Adrenal gland (tissue), 12 donors: ENCODE results near the gene ERCC2. TPM values are rescaled to one million over a fixed set of nuclear protein-coding genes. Genes with fewer than 3 reads are reported as not detected.

ENCODE experiments used
- DNase-seq, 7 donors: peaks; one replicate each; pipeline ENCODE4 v3.0.0-alpha.2; 2019 to 2020
- H3K27ac ChIP-seq, 5 donors: fragments of 200-600 bp; sonication (generic) in 4 of 5; 1 replicate in 3 of 5; 2 replicates in 2 of 5; pipeline versions ENCODE4 v1.5.1 to v1.8.0; 2016 to 2020; ENCODE audit warnings: mild to moderate bottlenecking in 1 of 5
- H3K27me3 ChIP-seq: fragments of 200-600 bp; 2 replicates; pipeline ENCODE4 v1.8.0; 2021
- H3K36me3 ChIP-seq, 2 donors: fragments of 200-600 bp; replicated peaks in 1 of 2; 1 replicate in 1 of 2; 2 replicates in 1 of 2; pipeline versions ENCODE4 v1.5.1 to v1.8.0; 2018 to 2022
- H3K4me1 ChIP-seq, 2 donors: fragments of 200-600 bp; replicated peaks in 1 of 2; 1 replicate in 1 of 2; 2 replicates in 1 of 2; pipeline versions ENCODE4 v1.5.1 to v1.8.0; 2018 to 2021
- H3K4me3 ChIP-seq, 4 donors: fragments of 200-600 bp; sonication (generic) in 3 of 4; one replicate each; pipeline ENCODE4 v1.5.1; 2016 to 2018
- H3K9me3 ChIP-seq, 3 donors: fragments of 200-600 bp; sonication (generic) in 1 of 3; replicated peaks in 1 of 3; 1 replicate in 2 of 3; 2 replicates in 1 of 3; pipeline versions ENCODE4 v1.5.1 to v1.8.0; 2016 to 2021
- CTCF ChIP-seq, 6 experiments: fragments of 450-650 bp in 4 of 6; fragments of 200-600 bp in 2 of 6; sonication (generic) in 1 of 6; IDR thresholded peaks; 1 replicate in 5 of 6; 2 replicates in 1 of 6; pipeline versions ENCODE4 v1.5.1 to v1.8.0; 2016 to 2021; ENCODE audit warnings: antibody characterized with exemption in 6 of 6, mild to moderate bottlenecking in 2 of 6, moderate library complexity in 1 of 6
- POLR2A ChIP-seq, 2 donors: fragments of 450-650 bp; IDR thresholded peaks; one replicate each; pipeline ENCODE4 v1.6.1; 2017; ENCODE audit warnings: antibody characterized with exemption in 2 of 2, mild to moderate bottlenecking in 2 of 2, moderate library complexity in 1 of 2
- WGBS, 4 donors: extraction: QIAGEN DNeasy Blood & Tissue Kit in 2 of 4; methylation state at CpG; one replicate each; pipeline versions ENCODE4 v1.1.5 to v1.1.7; 2013 to 2017; 5-methylcytosine and 5-hydroxymethylcytosine counted together
- intact Hi-C, 2 donors: fragments of 100-400 bp; cut with DNase I; formaldehyde crosslinking; loops; one replicate each; pipeline versions ENCODE4 v1.14.1 to v1.15.0; 2022 to 2023
- polyA plus RNA-seq, 3 donors: library from polyadenylated mRNA; stranded (reverse); fragments of 200-250 nt in 2 of 3; fragments of 350-450 nt in 1 of 3; fragmentation: Illumina TruSeq in 1 of 3; extraction: RNeasy Lipid Tissue Mini Kit (QIAGEN cat#74804) in 1 of 3; gene quantifications; one replicate each; pipeline ENCODE4 v1.2.3, GENCODE V29; 2013 to 2014
- total RNA-seq, 9 donors: library from RNA; depleted of rRNA in 4 of 9; stranded (reverse); fragments of >200 nt in 4 of 9; fragments of 120-200 nt in 1 of 9; fragmentation: NEBNext Ultra II Directional in 1 of 9; extraction: Animal tissue kit (Norgen Biotek cat#: 25700) in 1 of 9; gene quantifications; one replicate each; pipeline versions ENCODE4 v1.1.0 to v1.2.4, GENCODE V29; 2013 to 2023
- donor health status: healthy with polysubstance abuse.
- donor health status: Bipolar disorder and iron deficiency.
- donor health status: DM: yes; HTN: yes; CAD: no.
- donor health status: DM: no; HTN: no; CAD: no.
- donor health status: DM: no; HTN: no; CAD: no.
- donor health status: DM: yes; HTN: yes; CAD: no.

ERCC2 gene
- total and polyA plus RNA-seq, 12 donors, result 10.1 to 53.3 (median 26.9) TPM

GRCh38 chr19:45356760-45357444, 13.5 kb downstream of the ERCC2 start:
- WGBS, 4 donors, result 90 to 95% (median 93%) methylated on average over 16 to 20 of the region's 20 CpGs
- Histone ChIP-seq H3K27ac (no peak overlapping the region), H3K4me3 (no peak overlapping the region), H3K36me3 (peaks cover 0 to 40% of the 10 kb centered on the region in 2 donors), H3K4me1 (no peaks in the 10 kb centered on the region), H3K27me3 (no peaks in the 10 kb centered on the region), H3K9me3 (no peaks in the 10 kb centered on the region)
- DNase-seq, result no peak
- intact Hi-C loops, result loop anchor here in 1 of 2 donors (10.0 kb wide), 1 partner anchor 342 kb away; no protein-coding TSS in a partner anchor
- no peak for TF ChIP-seq POLR2A (IDR thresholded peaks at IDR 0.05)
- TF ChIP-seq CTCF (IDR thresholded peaks at IDR 0.05), result no peak

DNA sequence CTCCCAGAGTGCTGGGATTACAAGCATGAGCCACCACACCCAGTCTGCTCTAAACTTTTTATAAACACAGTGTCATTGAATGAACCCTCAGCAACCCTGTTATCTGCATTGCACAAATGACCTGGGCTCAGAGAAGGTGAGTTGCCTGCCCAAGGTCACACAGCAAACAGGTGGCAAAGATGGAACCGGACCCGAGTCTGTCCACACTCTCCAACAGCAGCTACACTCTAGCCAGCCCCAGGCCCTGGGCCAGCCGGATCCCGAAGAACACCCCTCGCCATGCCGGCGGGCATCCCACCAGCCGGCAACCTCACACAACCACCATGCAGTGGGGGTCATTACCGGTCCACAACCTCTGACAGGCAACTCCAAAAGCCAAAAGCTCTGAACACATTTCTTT, 14.5 kb downstream of the ERCC2 start:
- H3K4me3 ChIP-seq, result no peak overlapping the region
- TF ChIP-seq CTCF (IDR thresholded peaks at IDR 0.05) (no peak), POLR2A (IDR thresholded peaks at IDR 0.05) (no peak)
- peaks cover 0 to 31% of the 10 kb centered on the region in 2 donors for H3K36me3 ChIP-seq
- intact Hi-C loops, result loop anchor here in 1 of 2 donors (10.0 kb wide), 1 partner anchor 341 kb away; no protein-coding TSS in a partner anchor
- 80 to 98% (median 98%) methylated on average over 1 to 9 of the region's 9 CpGs for WGBS, 4 donors
- no peak for DNase-seq
- no peak overlapping the region for H3K27ac ChIP-seq
- no peaks in the 10 kb centered on the region for H3K4me1 ChIP-seq
- H3K9me3 ChIP-seq, result no peaks in the 10 kb centered on the region
- H3K27me3 ChIP-seq, result no peaks in the 10 kb centered on the region

GRCh38 chr19:45355402-45355801, 15.0 kb downstream of the ERCC2 start:
- no peaks in the 10 kb centered on the region for H3K9me3 ChIP-seq
- H3K27me3 ChIP-seq, result no peaks in the 10 kb centered on the region
- H3K27ac ChIP-seq, result no peak overlapping the region
- no peak overlapping the region for H3K4me3 ChIP-seq
- WGBS, 4 donors, result 92 to 100% (median 98%) methylated on average over 8 to 9 of the region's 9 CpGs
- no peak for TF ChIP-seq CTCF (IDR thresholded peaks at IDR 0.05)
- TF ChIP-seq POLR2A (IDR thresholded peaks at IDR 0.05), result no peak
- H3K36me3 ChIP-seq, result peaks cover 0 to 31% of the 10 kb centered on the region in 2 donors
- intact Hi-C loops, result loop anchor here in 1 of 2 donors (10.0 kb wide), 1 partner anchor 341 kb away; no protein-coding TSS in a partner anchor
- DNase-seq, result no peak
- no peaks in the 10 kb centered on the region for H3K4me1 ChIP-seq

DNA sequence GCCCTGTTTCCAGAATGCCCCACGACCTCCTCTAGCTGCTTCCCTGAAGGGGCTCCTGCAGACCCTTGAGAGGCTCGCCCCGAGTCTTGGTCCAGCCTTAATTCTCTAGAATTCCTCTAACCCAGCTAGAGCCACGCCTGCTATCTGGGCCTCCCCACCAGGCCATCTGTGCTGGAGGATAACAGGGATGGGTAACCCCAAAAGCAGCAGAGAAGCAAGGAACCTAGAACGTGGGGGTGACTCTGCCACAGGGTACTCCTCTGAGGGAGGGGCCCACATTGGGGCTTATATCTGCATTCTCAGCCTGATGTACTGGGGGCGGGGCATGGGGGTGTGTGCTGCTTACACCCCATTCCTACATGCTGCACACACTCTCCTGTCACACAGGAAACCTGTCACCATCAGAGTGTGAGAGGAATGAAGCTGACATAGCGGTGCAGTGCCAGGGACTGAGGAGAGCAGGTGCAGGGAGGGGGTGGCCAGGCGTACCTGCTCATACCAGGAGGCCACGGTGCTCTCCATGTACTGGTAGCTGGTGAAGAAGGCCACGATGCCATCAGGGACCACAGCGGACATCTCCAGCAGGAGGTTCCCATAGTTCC, 16.0 kb downstream of the ERCC2 start:
- H3K4me3 ChIP-seq, result no peak overlapping the region
- intact Hi-C loops, result loop anchor here in 1 of 2 donors (10.0 kb wide), 1 partner anchor 340 kb away; no protein-coding TSS in a partner anchor
- H3K27me3 ChIP-seq, result no peaks in the 10 kb centered on the region
- no peak overlapping the region for H3K27ac ChIP-seq
- peaks cover 0 to 30% of the 10 kb centered on the region in 2 donors for H3K36me3 ChIP-seq
- TF ChIP-seq POLR2A (IDR thresholded peaks at IDR 0.05), result no peak
- no peaks in the 10 kb centered on the region for H3K9me3 ChIP-seq
- WGBS, 4 donors, result 94 to 97% (median 96%) methylated on average over 11 of the region's 11 CpGs
- DNase-seq, result no peak
- no peaks in the 10 kb centered on the region for H3K4me1 ChIP-seq
